C4-2B (cell line): ENCODE measurements around the gene TRPV3.

Experiments
- ZFX ChIP-seq: fragments of 450-650 bp; IDR thresholded peaks from 2 replicates; pipeline ENCODE4 v1.6.1; 2017
- TF ChIP-seq, protein P1 (sequence below): fragments of 450-650 bp; conservative IDR thresholded peaks from 2 replicates; pipeline ENCODE4 v1.5.1; 2017; ENCODE audit warnings: mild to moderate bottlenecking

GRCh38 chr17:3572231-3572630 is 14.6 kb upstream of the TRPV3 start:
- TF ChIP-seq, protein P1, sequence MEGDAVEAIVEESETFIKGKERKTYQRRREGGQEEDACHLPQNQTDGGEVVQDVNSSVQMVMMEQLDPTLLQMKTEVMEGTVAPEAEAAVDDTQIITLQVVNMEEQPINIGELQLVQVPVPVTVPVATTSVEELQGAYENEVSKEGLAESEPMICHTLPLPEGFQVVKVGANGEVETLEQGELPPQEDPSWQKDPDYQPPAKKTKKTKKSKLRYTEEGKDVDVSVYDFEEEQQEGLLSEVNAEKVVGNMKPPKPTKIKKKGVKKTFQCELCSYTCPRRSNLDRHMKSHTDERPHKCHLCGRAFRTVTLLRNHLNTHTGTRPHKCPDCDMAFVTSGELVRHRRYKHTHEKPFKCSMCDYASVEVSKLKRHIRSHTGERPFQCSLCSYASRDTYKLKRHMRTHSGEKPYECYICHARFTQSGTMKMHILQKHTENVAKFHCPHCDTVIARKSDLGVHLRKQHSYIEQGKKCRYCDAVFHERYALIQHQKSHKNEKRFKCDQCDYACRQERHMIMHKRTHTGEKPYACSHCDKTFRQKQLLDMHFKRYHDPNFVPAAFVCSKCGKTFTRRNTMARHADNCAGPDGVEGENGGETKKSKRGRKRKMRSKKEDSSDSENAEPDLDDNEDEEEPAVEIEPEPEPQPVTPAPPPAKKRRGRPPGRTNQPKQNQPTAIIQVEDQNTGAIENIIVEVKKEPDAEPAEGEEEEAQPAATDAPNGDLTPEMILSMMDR = no peak
- no peak for TF ChIP-seq ZFX
